Activated CD4-positive, alpha-beta memory T cell treated with anti-CD3 and anti-CD28 coated beads, Interleukin-2, amount 10 ng/mL, durations not matched to agents 7 days and 5 days (primary cell): ENCODE data around the gene PRKCE. TPM values are rescaled to one million over a fixed set of nuclear protein-coding genes. Genes with fewer than 3 reads are reported as not detected.

Experiments used
- CTCF ChIA-PET: fragments of 350-600 bp; sonication (Branson Sonifier 250); formaldehyde crosslinking; loops from one replicate; lab custom pipeline; 2021; ENCODE audit warnings: antibody characterized with exemption, inconsistent platforms; lab: Charles Lee
- POLR2A ChIA-PET: fragments of 350-600 bp; sonication (Branson Sonifier 250); formaldehyde crosslinking; loops from one replicate; lab custom pipeline; 2021; ENCODE audit warnings: antibody characterized with exemption; lab: Charles Lee
- DNase-seq: peaks from one replicate; pipeline ENCODE4 v3.0.0-alpha.2; 2020
- H3K27ac Mint-ChIP-seq: one replicate; pipeline ENCODE4 v1.8.0; 2021; ENCODE audit warnings: mild to moderate bottlenecking, mixed read lengths
- H3K27me3 Mint-ChIP-seq: one replicate; pipeline ENCODE4 v1.8.0; 2021; ENCODE audit warnings: mixed read lengths
- H3K36me3 Mint-ChIP-seq: one replicate; pipeline ENCODE4 v1.8.0; 2021; ENCODE audit warnings: low read depth, mixed read lengths
- H3K4me1 Mint-ChIP-seq: one replicate; pipeline ENCODE4 v1.8.0; 2021; ENCODE audit warnings: mixed read lengths
- H3K4me3 Mint-ChIP-seq: one replicate; pipeline ENCODE4 v1.8.0; 2021; ENCODE audit warnings: mild to moderate bottlenecking, mixed read lengths
- H3K9me3 Mint-ChIP-seq: one replicate; pipeline ENCODE4 v1.8.0; 2021; ENCODE audit warnings: mixed read lengths
- total RNA-seq, 2 experiments: library from RNA; stranded (reverse); gene quantifications; one replicate each; pipeline ENCODE4 v1.2.3, GENCODE V29; 2021

PRKCE gene
- total RNA-seq, 2 experiments from 2014 or later = 20.6 to 23.3 TPM

GRCh38 chr2:46029332-46029811 lies 377.9 kb downstream of the PRKCE start:
- Mint-ChIP-seq H3K4me1 (peaks cover 51% of the 10 kb centered on the region), H3K4me3 (no peak overlapping the region), H3K36me3 (peaks cover 32% of the 10 kb centered on the region), H3K27me3 (no peaks in the 10 kb centered on the region), H3K9me3 (no peaks in the 10 kb centered on the region), H3K27ac (no peak overlapping the region)
- CTCF ChIA-PET = interaction anchor here (1.1 to 3.5 kb wide), 3 partner anchors 15 to 337 kb away, joined by 4 to 15 read pairs (median 7); no protein-coding TSS in a partner anchor
- POLR2A ChIA-PET = interaction anchor here (2.2 kb wide), 1 partner anchor 9 kb away, joined by 10 read pairs; no protein-coding TSS in a partner anchor
- no peak for DNase-seq

DNA sequence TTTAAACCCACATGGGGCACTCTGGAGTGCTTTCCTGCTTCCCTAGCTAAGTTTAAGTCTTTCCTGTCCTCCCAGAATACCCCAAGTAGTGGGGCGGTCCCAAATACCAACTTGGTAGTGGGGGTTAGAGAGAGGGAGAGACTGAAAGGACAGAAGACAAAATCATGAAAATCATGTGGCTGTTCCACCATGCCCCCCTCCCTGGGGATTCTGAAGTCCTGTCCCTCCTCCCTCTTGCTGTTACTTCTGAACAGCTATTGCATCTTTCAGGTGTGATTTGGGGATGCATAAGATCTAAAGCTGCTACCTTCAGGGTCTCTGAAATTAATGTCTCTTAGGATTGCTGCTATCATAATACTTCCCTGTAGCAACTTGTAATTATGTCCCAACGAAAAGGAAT lies 378.9 kb downstream of the PRKCE start:
- ChIA-PET POLR2A (interaction anchor here (2.2 kb wide), 1 partner anchor 10 kb away, joined by 10 read pairs; no protein-coding TSS in a partner anchor), CTCF (interaction anchor here (1.3 to 3.5 kb wide), 3 partner anchors 33 to 336 kb away, joined by 3 to 15 read pairs (median 7); no protein-coding TSS in a partner anchor)
- Mint-ChIP-seq H3K4me3 (no peak overlapping the region), H3K9me3 (no peaks in the 10 kb centered on the region), H3K27me3 (no peaks in the 10 kb centered on the region), H3K4me1 (peaks cover 49% of the 10 kb centered on the region), H3K27ac (peak overlapping the region; percentile 31), H3K36me3 (peaks cover 28% of the 10 kb centered on the region)
- DNase-seq = no peak

DNA sequence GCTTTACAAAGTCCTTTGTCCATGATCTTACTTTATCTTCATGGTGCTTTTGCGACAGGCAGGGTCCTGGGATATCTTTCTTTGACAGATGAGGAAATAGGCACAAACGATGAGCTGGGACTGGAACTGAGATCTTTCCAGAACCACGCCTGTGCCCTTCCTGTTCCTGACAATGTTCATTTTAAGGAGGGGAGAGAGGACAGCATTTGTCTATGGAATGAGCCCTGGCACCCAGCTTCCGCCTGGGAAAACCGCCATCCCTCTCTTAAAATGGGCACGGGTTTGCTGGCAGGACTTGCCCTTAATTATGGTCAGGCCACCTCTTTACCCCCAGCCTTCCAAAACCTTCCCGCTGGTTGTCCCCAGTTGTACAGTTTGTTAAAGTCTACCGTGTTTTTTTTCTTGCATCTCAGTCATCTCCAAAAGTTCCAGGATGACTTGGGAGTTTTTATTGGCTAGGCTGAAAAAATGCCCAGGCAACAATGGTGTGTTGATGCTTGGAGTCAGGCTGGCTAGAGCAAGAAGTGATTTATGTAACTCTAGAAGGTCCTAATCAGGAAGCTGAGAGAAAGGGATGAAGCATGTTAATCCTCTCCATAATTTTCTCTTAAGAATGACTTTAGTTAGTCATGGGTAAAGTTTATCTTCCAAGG lies 380.8 kb downstream of the PRKCE start:
- CTCF ChIA-PET = interaction anchor here (1.0 to 3.5 kb wide), 3 partner anchors 10 to 31 kb away, joined by 3 to 15 read pairs (median 4); no protein-coding TSS in a partner anchor
- POLR2A ChIA-PET = interaction anchor here (1.7 to 2.1 kb wide), 2 partner anchors 10 to 13 kb away, joined by 9 to 15 read pairs; no protein-coding TSS in a partner anchor
- no peaks in the 10 kb centered on the region for H3K9me3 Mint-ChIP-seq
- H3K27ac Mint-ChIP-seq = peak overlapping the region; percentile 75
- no peak overlapping the region for H3K4me3 Mint-ChIP-seq
- no peaks in the 10 kb centered on the region for H3K27me3 Mint-ChIP-seq
- H3K4me1 Mint-ChIP-seq = peaks cover 49% of the 10 kb centered on the region
- H3K36me3 Mint-ChIP-seq = peaks cover 22% of the 10 kb centered on the region
- DNase-seq = no peak

- Mint-ChIP-seq H3K27ac (peak overlapping the region; percentile 75), H3K36me3 (peaks cover 22% of the 10 kb centered on the region), H3K4me1 (peaks cover 49% of the 10 kb centered on the region), H3K9me3 (no peaks in the 10 kb centered on the region), H3K27me3 (no peaks in the 10 kb centered on the region), H3K4me3 (no peak overlapping the region)
- peak; percentile 69 for DNase-seq
- ChIA-PET POLR2A (interaction anchor here (1.7 to 2.1 kb wide), 2 partner anchors 10 to 13 kb away, joined by 9 to 15 read pairs; no protein-coding TSS in a partner anchor), CTCF (interaction anchor here (0.5 to 1.0 kb wide), 2 partner anchors 10 to 30 kb away, joined by 3 to 4 read pairs; no protein-coding TSS in a partner anchor)
Observed at GRCh38 chr2:46032996-46033395, 381.5 kb downstream of the PRKCE start.

- CTCF ChIA-PET = interaction anchor here (1.6 kb wide), 1 partner anchor 17 kb away, joined by 4 read pairs; no protein-coding TSS in a partner anchor
- Mint-ChIP-seq H3K4me1 (peaks cover 44% of the 10 kb centered on the region), H3K27ac (peak overlapping the region; percentile 18), H3K27me3 (no peaks in the 10 kb centered on the region), H3K36me3 (peaks cover 19% of the 10 kb centered on the region), H3K4me3 (no peak overlapping the region), H3K9me3 (no peaks in the 10 kb centered on the region)
- POLR2A ChIA-PET = no interaction called here
- no peak for DNase-seq
Observed at GRCh38 chr2:46034535-46034934, 383.1 kb downstream of the PRKCE start.

GRCh38 chr2:46036929-46037328 lies 385.5 kb downstream of the PRKCE start:
- POLR2A ChIA-PET = no interaction called here
- no peak overlapping the region for H3K4me3 Mint-ChIP-seq
- no peak overlapping the region for H3K27ac Mint-ChIP-seq
- DNase-seq = no peak
- H3K27me3 Mint-ChIP-seq = no peaks in the 10 kb centered on the region
- peaks cover 23% of the 10 kb centered on the region for H3K36me3 Mint-ChIP-seq
- H3K4me1 Mint-ChIP-seq = peaks cover 30% of the 10 kb centered on the region
- CTCF ChIA-PET = no interaction called here
- H3K9me3 Mint-ChIP-seq = no peaks in the 10 kb centered on the region

GRCh38 chr2:46039543-46040303 lies 388.2 kb downstream of the PRKCE start:
- peak overlapping the region; percentile 23 for H3K27ac Mint-ChIP-seq
- ChIA-PET POLR2A (no interaction called here), CTCF (no interaction called here)
- peaks cover 7% of the 10 kb centered on the region for H3K4me1 Mint-ChIP-seq
- H3K4me3 Mint-ChIP-seq = no peak overlapping the region
- no peak for DNase-seq
- H3K27me3 Mint-ChIP-seq = no peaks in the 10 kb centered on the region
- peaks cover 15% of the 10 kb centered on the region for H3K36me3 Mint-ChIP-seq
- H3K9me3 Mint-ChIP-seq = no peaks in the 10 kb centered on the region

- ChIA-PET POLR2A (no interaction called here), CTCF (no interaction called here)
- Mint-ChIP-seq H3K36me3 (peaks cover 15% of the 10 kb centered on the region), H3K27me3 (no peaks in the 10 kb centered on the region), H3K27ac (peak overlapping the region; percentile 23), H3K4me1 (peaks cover 12% of the 10 kb centered on the region), H3K9me3 (no peaks in the 10 kb centered on the region), H3K4me3 (no peak overlapping the region)
- DNase-seq = no peak
Observed at GRCh38 chr2:46040563-46041155, 389.2 kb downstream of the PRKCE start.

- Mint-ChIP-seq H3K9me3 (no peaks in the 10 kb centered on the region), H3K27me3 (no peaks in the 10 kb centered on the region), H3K4me1 (peaks cover 15% of the 10 kb centered on the region), H3K27ac (no peak overlapping the region), H3K36me3 (peaks cover 12% of the 10 kb centered on the region), H3K4me3 (no peak overlapping the region)
- ChIA-PET POLR2A (no interaction called here), CTCF (no interaction called here)
- no peak for DNase-seq
Observed at GRCh38 chr2:46041434-46041833, 390.0 kb downstream of the PRKCE start.

GRCh38 chr2:46042207-46042637 lies 390.7 kb downstream of the PRKCE start:
- Mint-ChIP-seq H3K36me3 (peaks cover 12% of the 10 kb centered on the region), H3K4me3 (no peak overlapping the region), H3K27ac (no peak overlapping the region), H3K4me1 (peaks cover 15% of the 10 kb centered on the region), H3K9me3 (no peaks in the 10 kb centered on the region), H3K27me3 (no peaks in the 10 kb centered on the region)
- DNase-seq = no peak
- ChIA-PET POLR2A (no interaction called here), CTCF (no interaction called here)

DNA sequence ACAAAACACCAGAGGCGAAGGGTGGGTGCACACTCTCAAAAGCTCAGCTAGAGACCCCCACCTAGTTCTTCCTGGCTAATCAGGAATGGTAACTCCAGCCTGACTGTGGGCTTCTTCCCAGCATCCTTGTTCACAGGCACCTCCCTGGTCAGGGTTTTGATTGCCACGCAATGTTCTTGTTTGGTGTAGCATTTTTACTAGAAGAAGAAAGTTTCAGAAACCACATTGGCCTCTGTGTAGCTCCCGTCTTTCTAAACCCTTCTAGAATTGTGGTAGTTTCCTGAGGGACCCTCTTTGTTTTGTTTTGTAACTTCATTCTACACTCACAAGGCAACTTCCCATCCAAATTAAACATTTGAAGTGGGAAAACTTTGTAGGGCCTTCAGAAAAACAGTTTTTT lies 391.2 kb downstream of the PRKCE start:
- H3K27me3 Mint-ChIP-seq = no peaks in the 10 kb centered on the region
- no peaks in the 10 kb centered on the region for H3K9me3 Mint-ChIP-seq
- CTCF ChIA-PET = no interaction called here
- H3K4me3 Mint-ChIP-seq = no peak overlapping the region
- no peak for DNase-seq
- POLR2A ChIA-PET = no interaction called here
- peaks cover 12% of the 10 kb centered on the region for H3K36me3 Mint-ChIP-seq
- H3K27ac Mint-ChIP-seq = no peak overlapping the region
- H3K4me1 Mint-ChIP-seq = peaks cover 15% of the 10 kb centered on the region

DNA sequence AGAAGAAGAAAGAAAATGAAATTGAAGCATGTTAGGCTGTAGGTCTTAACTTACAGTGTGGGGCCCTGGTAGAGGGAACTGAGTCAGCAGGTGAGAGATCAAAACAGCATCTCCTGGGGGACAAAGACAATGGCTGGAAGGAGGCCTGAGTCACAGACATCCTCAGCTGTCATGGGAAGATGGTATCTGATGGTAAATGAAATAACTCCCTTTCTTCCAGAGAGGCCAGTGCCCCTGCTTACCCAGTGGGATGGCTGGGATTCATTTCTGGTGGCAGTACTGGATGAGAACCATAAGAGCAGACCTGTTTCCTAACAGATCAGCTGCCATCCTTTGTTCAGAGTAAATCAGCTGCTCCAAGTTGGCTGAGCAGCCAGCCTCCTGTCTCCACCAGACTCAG lies 394.4 kb downstream of the PRKCE start:
- Mint-ChIP-seq H3K27me3 (no peaks in the 10 kb centered on the region), H3K4me1 (peaks cover 18% of the 10 kb centered on the region), H3K36me3 (no peaks in the 10 kb centered on the region), H3K9me3 (no peaks in the 10 kb centered on the region), H3K27ac (peak overlapping the region; percentile 61), H3K4me3 (no peak overlapping the region)
- CTCF ChIA-PET = interaction anchor here (1.1 kb wide), 1 partner anchor 17 kb away, joined by 5 read pairs; no protein-coding TSS in a partner anchor
- POLR2A ChIA-PET = interaction anchor here (1.2 kb wide), 1 partner anchor 17 kb away, joined by 3 read pairs; no protein-coding TSS in a partner anchor
- DNase-seq = no peak
